ENCODE measurements around the gene GAST.

The GAST gene

DNA sequence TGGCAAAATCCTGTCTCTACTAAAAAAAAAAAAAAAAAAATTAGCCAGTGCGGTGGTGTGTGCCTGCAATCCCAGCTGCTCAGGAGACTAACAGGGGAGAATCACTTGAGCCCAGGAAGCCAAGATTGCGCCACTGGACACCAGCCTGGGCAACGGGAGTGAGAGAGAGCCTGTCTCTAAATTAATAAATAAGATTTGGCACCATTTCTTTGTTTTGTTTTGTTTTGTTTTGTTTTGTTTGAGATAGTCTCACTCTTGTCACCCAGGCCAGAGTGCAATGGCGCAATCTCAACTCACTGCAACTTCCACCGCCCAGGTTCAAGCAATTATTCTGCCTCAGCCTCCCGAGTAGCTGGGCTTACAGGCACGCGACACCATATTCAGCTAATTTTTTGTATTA, 9.4 kb upstream of the GAST start:
- no peak overlapping the region for H3K4me3 ChIP-seq (ENCODE audit: low read depth, low read length)
- no peak for DNase-seq (ENCODE audit: low read depth)
- TF ChIP-seq, protein P1, sequence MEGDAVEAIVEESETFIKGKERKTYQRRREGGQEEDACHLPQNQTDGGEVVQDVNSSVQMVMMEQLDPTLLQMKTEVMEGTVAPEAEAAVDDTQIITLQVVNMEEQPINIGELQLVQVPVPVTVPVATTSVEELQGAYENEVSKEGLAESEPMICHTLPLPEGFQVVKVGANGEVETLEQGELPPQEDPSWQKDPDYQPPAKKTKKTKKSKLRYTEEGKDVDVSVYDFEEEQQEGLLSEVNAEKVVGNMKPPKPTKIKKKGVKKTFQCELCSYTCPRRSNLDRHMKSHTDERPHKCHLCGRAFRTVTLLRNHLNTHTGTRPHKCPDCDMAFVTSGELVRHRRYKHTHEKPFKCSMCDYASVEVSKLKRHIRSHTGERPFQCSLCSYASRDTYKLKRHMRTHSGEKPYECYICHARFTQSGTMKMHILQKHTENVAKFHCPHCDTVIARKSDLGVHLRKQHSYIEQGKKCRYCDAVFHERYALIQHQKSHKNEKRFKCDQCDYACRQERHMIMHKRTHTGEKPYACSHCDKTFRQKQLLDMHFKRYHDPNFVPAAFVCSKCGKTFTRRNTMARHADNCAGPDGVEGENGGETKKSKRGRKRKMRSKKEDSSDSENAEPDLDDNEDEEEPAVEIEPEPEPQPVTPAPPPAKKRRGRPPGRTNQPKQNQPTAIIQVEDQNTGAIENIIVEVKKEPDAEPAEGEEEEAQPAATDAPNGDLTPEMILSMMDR (conservative IDR thresholded peaks at IDR 0.05; ENCODE audit: low read depth, low read length) = no peak

DNA sequence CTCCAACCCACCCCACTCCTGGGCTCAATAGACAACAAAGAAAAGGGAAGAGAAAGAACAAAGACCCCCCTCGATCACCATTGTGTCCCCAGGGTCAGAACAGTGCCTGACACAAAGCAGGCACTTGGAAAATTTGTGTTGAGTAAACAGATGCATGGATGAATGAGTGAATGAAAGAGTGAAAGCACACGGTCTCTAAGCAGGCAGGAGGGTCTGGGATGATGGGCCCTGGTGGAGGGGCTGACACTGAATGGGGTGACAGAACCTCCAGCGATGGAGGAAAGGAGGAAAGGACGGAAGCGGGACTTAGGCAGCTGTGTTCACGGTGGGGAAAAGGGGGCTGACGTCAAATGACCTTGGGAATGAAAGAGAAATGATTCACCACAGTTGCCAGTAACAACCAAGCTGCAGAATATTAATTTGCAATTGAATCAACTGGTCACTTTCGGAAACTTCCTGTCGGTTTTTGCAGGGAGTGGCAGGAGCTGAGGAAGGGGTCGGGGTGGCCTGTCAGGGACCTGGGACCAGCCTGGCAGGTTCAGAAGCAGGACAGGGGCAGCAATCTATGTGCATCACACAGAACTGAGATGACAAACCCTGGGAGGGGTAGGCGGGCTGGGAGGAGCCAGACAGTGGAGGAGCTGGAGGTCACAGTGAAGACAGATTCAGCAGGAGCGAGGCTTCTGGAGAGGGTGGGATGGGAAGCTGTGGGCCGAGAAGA, 6.7 kb upstream of the GAST start:
- peak; percentile 53 for DNase-seq (ENCODE audit: low read depth)
- no peak overlapping the region for H3K4me3 ChIP-seq (ENCODE audit: low read depth, low read length)
- TF ChIP-seq, protein P1 (conservative IDR thresholded peaks at IDR 0.05; ENCODE audit: low read depth, low read length) = no peak

DNA sequence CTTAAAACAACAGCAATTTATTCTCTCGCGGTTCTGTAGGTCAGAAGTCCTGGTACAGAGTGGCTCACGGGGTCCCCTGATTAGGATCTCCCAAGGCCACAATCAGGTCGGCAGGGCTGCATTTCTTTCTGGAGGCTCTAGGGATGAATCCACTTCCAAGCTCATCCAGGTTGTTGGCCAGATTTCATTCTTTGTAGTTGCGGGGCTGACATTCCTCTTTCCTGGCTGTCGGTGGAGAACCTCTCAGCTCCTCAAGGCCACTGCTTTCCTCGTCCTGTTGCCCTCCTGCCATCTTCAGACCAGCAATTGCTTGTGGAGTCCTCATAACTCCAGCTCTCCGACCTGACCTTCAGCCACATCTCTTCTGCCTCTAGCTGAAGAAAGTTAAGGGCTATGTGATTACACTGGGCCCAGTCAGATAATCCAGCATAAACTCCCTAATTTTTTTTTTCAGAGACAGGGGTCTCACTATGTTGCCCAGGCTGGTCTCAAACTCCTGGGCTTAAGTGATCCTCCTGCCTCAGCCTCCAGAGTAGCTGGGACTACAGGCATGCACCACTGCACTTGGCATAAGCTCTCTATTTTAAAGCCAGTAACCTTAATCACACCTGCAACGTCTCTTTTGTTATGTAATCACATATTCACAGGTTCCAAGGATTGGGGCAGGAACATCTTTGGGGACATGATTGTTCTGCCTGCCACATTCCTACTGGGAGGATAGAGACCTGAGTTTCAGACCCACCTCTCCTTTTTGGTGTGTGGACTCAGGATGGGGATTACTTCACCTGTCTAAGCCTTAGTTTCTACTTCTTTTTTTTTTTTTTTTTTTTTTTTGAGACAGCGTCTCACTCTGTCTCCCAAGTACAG, 4.1 kb upstream of the GAST start:
- TF ChIP-seq, protein P1 (conservative IDR thresholded peaks at IDR 0.05; ENCODE audit: low read depth, low read length) = no peak
- no peak for DNase-seq (ENCODE audit: low read depth)
- H3K4me3 ChIP-seq (ENCODE audit: low read depth, low read length) = no peak overlapping the region

- H3K4me3 ChIP-seq (ENCODE audit: low read depth, low read length) = no peak overlapping the region
- DNase-seq (ENCODE audit: low read depth) = peak; percentile 63
- TF ChIP-seq, protein P1 (conservative IDR thresholded peaks at IDR 0.05; ENCODE audit: low read depth, low read length) = no peak
Measured at GRCh38 chr17:41710472-41711090, 1.6 kb upstream of the GAST start.

DNA sequence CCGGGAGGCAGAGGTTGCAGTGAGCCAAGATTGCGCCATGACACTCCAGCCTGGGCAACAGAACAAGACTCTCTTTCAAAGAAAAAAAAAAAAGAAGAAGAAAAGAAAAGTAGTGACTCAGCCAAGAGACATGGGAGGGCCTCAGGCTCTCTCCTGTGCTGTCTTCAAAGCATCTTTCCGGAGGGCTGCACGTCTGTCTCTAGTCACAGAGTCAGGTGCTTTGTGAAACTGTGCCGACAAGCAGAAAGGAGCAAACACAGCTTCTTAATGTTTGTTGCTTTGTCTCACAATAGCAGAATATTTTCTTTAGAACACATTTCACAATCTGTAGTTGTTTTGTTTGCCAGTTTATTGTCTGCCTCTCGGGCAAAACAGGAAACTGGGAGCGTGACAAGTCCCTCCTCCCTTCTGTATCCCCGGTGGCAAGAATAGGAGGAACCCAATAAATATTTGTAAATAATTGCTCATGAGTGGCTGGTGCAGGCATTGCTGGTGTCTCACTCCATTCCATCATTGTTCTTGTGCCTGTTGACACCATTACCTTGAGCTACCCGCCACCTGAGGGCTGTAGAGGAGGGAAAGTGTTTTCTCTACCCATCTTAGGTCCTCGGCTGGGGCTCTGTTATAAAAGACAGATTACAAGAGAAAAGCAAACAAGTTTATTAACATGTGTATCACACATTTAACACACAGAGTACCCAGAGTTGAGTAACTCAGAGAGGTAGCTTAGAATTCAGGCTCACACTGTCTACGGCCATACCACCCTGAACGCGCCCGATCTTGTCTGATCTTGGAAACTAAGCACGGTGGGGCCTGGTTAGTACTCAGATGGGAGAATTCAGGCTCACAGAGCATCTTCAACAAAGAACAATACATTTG, 5.5 kb downstream of the GAST start:
- H3K4me3 ChIP-seq (ENCODE audit: low read depth, low read length) = no peak overlapping the region
- peak; percentile 58 for DNase-seq (ENCODE audit: low read depth)

GRCh38 chr17:41718287-41718645, 6.1 kb downstream of the GAST start:
- no peak overlapping the region for H3K4me3 ChIP-seq (ENCODE audit: low read depth, low read length)
- TF ChIP-seq, protein P1 (conservative IDR thresholded peaks at IDR 0.05; ENCODE audit: low read depth, low read length) = no peak

More for the DNA sequence above, 5.5 kb downstream of the GAST start:
- TF ChIP-seq, protein P1 (conservative IDR thresholded peaks at IDR 0.05; ENCODE audit: low read depth, low read length) = no peak

More at GRCh38 chr17:41718287-41718645, 6.1 kb downstream of the GAST start:
- no peak for DNase-seq (ENCODE audit: low read depth)
